RWPE1 (cell line): ENCODE data around the gene EEF2K.
A peak's percentile ranks its signal among the peaks of the same experiment; 100 is the strongest.

Source experiments
- CTCF ChIA-PET: fragments of 350-600 bp; sonication (Branson Sonifier 250); formaldehyde crosslinking; extraction: SDS; loops from one replicate; lab custom pipeline; 2021; lab: Yijun Ruan, JAX
- POLR2A ChIA-PET: fragments of 400-600 bp; formaldehyde crosslinking; extraction: SDS; loops from one replicate; lab custom pipeline; 2020; ENCODE audit warnings: antibody characterized with exemption; ENCODE audit not compliant: low non-redundant PET; lab: Yijun Ruan, JAX
- DNase-seq: peaks from one replicate; pipeline ENCODE4 v3.0.0; 2012; ENCODE audit warnings: low spot score
- H3K27ac ChIP-seq: fragments of 450-650 bp; 2 replicates; pipeline ENCODE4 v1.5.1; 2017
- TF ChIP-seq, protein P1 (sequence below): fragments of 450-650 bp; conservative IDR thresholded peaks from 2 replicates; pipeline ENCODE4 v1.5.1; 2017; ENCODE audit warnings: low read depth, mild to moderate bottlenecking

Gene EEF2K

DNA sequence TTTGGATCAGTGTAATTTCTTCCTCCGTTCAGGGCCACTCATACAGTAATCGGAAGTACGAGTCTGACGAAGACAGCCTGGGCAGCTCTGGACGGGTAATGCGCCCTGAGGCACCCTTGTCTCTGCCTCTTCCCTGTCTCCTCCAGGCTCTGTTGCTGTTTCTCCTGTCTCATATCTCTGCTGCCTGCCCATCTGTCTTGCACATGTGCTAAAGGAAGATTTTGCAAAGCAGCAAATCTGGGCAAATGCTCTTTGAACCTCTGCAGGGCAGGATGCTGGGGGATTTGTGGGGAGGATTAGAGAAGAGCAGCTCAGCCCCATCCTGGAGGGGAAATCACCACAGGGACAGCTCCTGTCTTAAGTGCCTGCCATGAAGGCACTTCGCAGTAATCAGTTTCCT lies 58.7 kb downstream of the EEF2K start:
- POLR2A ChIA-PET = no interaction called here
- TF ChIP-seq, protein P1, sequence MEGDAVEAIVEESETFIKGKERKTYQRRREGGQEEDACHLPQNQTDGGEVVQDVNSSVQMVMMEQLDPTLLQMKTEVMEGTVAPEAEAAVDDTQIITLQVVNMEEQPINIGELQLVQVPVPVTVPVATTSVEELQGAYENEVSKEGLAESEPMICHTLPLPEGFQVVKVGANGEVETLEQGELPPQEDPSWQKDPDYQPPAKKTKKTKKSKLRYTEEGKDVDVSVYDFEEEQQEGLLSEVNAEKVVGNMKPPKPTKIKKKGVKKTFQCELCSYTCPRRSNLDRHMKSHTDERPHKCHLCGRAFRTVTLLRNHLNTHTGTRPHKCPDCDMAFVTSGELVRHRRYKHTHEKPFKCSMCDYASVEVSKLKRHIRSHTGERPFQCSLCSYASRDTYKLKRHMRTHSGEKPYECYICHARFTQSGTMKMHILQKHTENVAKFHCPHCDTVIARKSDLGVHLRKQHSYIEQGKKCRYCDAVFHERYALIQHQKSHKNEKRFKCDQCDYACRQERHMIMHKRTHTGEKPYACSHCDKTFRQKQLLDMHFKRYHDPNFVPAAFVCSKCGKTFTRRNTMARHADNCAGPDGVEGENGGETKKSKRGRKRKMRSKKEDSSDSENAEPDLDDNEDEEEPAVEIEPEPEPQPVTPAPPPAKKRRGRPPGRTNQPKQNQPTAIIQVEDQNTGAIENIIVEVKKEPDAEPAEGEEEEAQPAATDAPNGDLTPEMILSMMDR = no peak
- no peak for DNase-seq
- CTCF ChIA-PET = no interaction called here
- peak overlapping the region; percentile 40 for H3K27ac ChIP-seq

DNA sequence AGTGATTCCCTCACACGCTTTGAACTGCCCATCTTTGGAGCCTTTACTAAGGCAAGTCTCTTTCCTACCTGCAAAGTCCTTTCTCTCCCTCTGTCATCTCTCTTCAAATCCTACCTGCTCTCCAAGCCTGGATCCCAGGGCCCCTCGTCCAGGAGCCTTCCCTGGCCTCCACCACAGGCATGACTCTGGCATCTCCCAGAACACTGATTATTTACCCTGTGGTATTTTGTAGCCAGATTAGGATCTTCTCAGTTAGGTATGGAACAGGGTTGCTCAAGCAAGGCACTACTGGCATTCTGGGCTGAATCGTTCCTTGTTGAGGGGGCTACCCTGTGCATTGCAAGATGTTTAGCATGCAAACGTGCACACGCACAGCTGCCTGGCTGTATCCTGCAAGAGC lies 59.3 kb downstream of the EEF2K start:
- no peak for DNase-seq
- CTCF ChIA-PET = no interaction called here
- peak overlapping the region; percentile 40; the same call in 1 of the 2 replicates for H3K27ac ChIP-seq
- TF ChIP-seq, protein P1 = no peak
- POLR2A ChIA-PET = no interaction called here

DNA sequence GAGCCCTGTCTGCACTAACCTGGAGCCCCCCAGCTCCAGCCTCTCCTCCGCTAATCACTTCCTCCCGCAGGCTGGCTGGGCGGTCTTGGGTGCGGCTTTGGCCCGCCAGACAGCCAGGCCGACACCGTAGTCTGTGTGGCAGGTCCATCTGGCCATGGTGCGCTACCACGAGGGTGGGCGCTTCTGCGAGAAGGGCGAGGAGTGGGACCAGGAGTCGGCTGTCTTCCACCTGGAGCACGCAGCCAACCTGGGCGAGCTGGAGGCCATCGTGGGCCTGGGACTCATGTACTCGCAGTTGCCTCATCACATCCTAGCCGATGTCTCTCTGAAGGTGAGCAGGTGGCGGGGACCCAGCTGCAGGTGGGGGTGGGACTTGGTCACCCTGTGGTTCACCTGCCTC lies 60.5 kb downstream of the EEF2K start:
- H3K27ac ChIP-seq = no peak overlapping the region
- CTCF ChIA-PET = no interaction called here

DNA sequence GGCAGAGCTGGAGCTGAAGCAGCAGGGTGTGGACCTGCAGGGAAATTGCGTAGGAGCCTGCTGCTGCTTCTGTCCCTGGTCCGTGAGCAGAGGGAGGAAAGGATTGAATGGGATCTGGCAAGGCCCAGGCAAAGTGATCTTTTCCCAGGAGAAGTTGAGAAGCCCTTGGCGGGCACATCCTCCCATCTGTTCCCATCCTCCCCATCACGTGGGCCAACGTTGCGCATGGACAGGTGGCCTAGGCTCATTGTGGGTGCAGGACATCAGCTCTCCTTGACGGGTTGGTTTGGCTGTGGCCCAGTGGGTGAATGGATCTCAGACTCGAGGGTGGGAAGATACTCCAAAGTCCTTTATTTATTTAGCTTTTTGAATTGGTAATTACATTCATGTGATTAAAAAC lies 61.7 kb downstream of the EEF2K start:
- ChIA-PET POLR2A (no interaction called here), CTCF (no interaction called here)
- TF ChIP-seq, protein P1 = no peak
- no peak for DNase-seq
- H3K27ac ChIP-seq = no peak overlapping the region

More for the DNA sequence above, 60.5 kb downstream of the EEF2K start:
- no peak for DNase-seq
- POLR2A ChIA-PET = no interaction called here
- TF ChIP-seq, protein P1 = no peak

DNA sequence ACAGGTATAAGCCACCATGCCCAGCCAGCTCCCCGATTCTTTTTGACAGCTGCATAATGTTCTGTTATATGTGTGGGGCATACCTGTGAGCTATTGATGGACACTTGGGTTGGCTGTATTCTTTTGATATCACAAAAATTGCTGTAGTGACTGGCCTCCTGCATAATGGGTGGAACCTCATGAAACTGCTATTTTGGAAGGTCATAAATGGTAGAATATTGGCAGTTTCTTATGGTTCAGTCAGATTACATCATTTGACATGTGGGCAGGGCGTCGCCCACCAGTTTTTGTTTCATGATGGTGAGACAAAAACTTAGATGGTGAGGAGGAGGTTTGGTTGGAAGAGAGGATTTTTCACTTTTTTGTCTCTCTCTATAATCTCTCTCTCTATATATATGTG lies 64.4 kb downstream of the EEF2K start:
- H3K27ac ChIP-seq = no peak overlapping the region
- TF ChIP-seq, protein P1 = no peak
- DNase-seq = no peak
- CTCF ChIA-PET = interaction anchor here (0.6 kb wide), 2 partner anchors 24 to 82 kb away, joined by 3 to 4 read pairs; no protein-coding TSS in a partner anchor
- POLR2A ChIA-PET = no interaction called here

DNA sequence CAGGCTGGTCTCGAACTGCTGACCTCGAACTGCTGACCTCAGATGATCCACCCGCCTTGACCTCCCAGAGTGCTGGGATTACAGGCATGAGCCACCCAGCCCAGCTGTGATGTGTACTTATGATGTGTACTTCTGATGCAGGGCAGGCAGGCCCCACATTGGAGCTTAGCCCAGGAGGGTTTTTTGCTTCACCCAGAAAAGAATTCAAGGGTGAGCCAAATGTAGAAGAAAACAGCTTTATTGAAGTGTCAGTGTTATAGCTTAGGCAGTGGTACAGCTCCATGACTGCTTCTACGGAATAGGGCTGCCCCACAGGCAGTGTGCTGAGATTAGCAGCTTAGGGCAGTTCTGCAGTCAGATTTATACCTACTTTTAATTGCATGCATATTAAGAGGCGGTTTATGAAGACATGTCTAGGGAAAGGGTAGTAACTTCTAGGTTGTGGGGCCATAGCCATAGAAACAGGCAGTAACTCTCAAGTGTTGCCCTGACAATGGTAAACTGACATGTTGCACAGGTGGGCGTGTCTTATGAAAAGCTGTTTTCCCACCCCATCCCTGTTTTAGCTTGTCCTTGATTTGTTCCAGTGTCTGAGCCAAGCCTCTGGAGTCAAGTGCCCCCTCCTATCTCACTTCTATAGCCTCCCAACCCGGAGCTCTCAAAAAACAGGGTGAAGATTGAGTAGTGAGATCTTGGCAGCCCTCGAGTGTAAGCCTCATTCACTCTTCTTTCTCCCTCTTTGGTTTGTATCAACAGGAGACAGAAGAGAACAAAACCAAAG lies 67.0 kb downstream of the EEF2K start:
- ChIA-PET POLR2A (no interaction called here), CTCF (no interaction called here)
- TF ChIP-seq, protein P1 = no peak
- no peak overlapping the region for H3K27ac ChIP-seq
- no peak for DNase-seq
